ENCODE results near the gene GZMA.
"Not testable (repeated sequence)": the region's sequence is repeated elsewhere in the genome, so short reads cannot be mapped to it uniquely, and the experiment has no call there.

The GZMA gene

GRCh38 chr5:55104946-55105701 is 2.7 kb downstream of the GZMA start:
- POLR2A ChIA-PET, result interaction anchor here (0.7 kb wide), 1 partner anchor 38 kb away, joined by 3 read pairs; no protein-coding TSS in a partner anchor
- Histone ChIP-seq H3K4me3 (ENCODE audit: control insufficient read depth in 1 of 7, extremely low read depth in 1 of 7, insufficient read depth in 4 of 7, low read depth in 2 of 7, low read length in 6 of 7) (peak overlapping the region in 2 of 7 experiments; percentile 18 to 51), H3K4me1 (ENCODE audit: control extremely low read depth in 1 of 4, control insufficient read depth in 4 of 4, insufficient read depth in 4 of 4, low read length in 3 of 4) (peaks cover 25 to 37% (median 33%) of the 10 kb centered on the region in 4 experiments), H3K27ac (ENCODE audit: insufficient read depth in 1 of 2, low read depth in 1 of 2, low read length in 2 of 2, poor library complexity in 1 of 2, severe bottlenecking in 2 of 2) (no peak overlapping the region), H3K27me3 (replicated peaks in 2 of 5; ENCODE audit: control insufficient read depth in 4 of 5, insufficient read depth in 5 of 5, low read length in 4 of 5) (no peaks in the 10 kb centered on the region), H3K36me3 (ENCODE audit: control insufficient read depth in 4 of 4, insufficient read depth in 4 of 4, low read length in 3 of 4) (no peaks in the 10 kb centered on the region), H3K9me3 (ENCODE audit: control extremely low read depth in 1 of 5, control insufficient read depth in 4 of 5, insufficient read depth in 2 of 5, low read depth in 1 of 5, low read length in 4 of 5) (peaks cover 0 to 1% (median 0%) of the 10 kb centered on the region in 5 experiments)
- peak; percentile 40 to 73 (median 55) for DNase-seq
- CTCF ChIA-PET, result interaction anchor here (0.7 to 1.6 kb wide), 3 partner anchors 9 to 161 kb away, joined by 3 to 4 read pairs (median 4); no protein-coding TSS in a partner anchor
- 38% methylated on average over 2 of the region's 5 CpGs for WGBS (ENCODE audit: insufficient coverage)

DNA sequence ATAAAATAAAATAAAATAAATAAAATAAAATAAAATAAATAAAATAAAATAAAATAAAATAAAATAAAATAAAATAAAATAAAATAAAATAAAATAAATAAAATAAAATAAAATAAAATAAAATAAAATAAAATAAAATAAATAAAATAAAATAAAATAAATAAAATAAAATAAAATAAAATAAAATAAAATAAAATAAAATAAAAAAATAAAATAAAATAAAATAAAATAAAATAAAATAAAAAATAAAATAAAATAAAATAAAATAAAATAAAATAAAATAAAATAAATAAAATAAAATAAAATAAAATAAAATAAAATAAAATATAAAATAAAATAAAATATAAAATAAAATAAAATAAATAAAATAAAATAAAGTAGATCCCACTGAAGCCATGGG is 3.5 kb downstream of the GZMA start:
- POLR2A ChIA-PET; DNase-seq; H3K9me3 ChIP-seq (ENCODE audit: control extremely low read depth in 1 of 5, control insufficient read depth in 4 of 5, insufficient read depth in 2 of 5, low read depth in 1 of 5, low read length in 4 of 5); CTCF ChIA-PET; H3K27ac ChIP-seq (ENCODE audit: insufficient read depth in 1 of 2, low read depth in 1 of 2, low read length in 2 of 2, poor library complexity in 1 of 2, severe bottlenecking in 2 of 2); H3K27me3 ChIP-seq (replicated peaks in 2 of 5; ENCODE audit: control insufficient read depth in 4 of 5, insufficient read depth in 5 of 5, low read length in 4 of 5); H3K4me3 ChIP-seq (ENCODE audit: control insufficient read depth in 1 of 7, extremely low read depth in 1 of 7, insufficient read depth in 4 of 7, low read depth in 2 of 7, low read length in 6 of 7); H3K36me3 ChIP-seq (ENCODE audit: control insufficient read depth in 4 of 4, insufficient read depth in 4 of 4, low read length in 3 of 4): not testable (repeated sequence)
- H3K4me1 ChIP-seq (ENCODE audit: control extremely low read depth in 1 of 4, control insufficient read depth in 4 of 4, insufficient read depth in 4 of 4, low read length in 3 of 4), result peaks cover 25 to 37% (median 33%) of the 10 kb centered on the region in 4 experiments

- 92% methylated on average over 3 of the region's 3 CpGs for WGBS (ENCODE audit: insufficient coverage)
- Histone ChIP-seq H3K9me3 (ENCODE audit: control extremely low read depth in 1 of 5, control insufficient read depth in 4 of 5, insufficient read depth in 2 of 5, low read depth in 1 of 5, low read length in 4 of 5) (peaks cover 0 to 1% (median 0%) of the 10 kb centered on the region in 5 experiments), H3K4me3 (ENCODE audit: control insufficient read depth in 1 of 7, extremely low read depth in 1 of 7, insufficient read depth in 4 of 7, low read depth in 2 of 7, low read length in 6 of 7) (no peak overlapping the region), H3K4me1 (ENCODE audit: control extremely low read depth in 1 of 4, control insufficient read depth in 4 of 4, insufficient read depth in 4 of 4, low read length in 3 of 4) (peaks cover 11 to 19% (median 17%) of the 10 kb centered on the region in 4 experiments), H3K27ac (ENCODE audit: insufficient read depth in 1 of 2, low read depth in 1 of 2, low read length in 2 of 2, poor library complexity in 1 of 2, severe bottlenecking in 2 of 2) (no peak overlapping the region), H3K36me3 (ENCODE audit: control insufficient read depth in 4 of 4, insufficient read depth in 4 of 4, low read length in 3 of 4) (no peaks in the 10 kb centered on the region), H3K27me3 (replicated peaks in 2 of 5; ENCODE audit: control insufficient read depth in 4 of 5, insufficient read depth in 5 of 5, low read length in 4 of 5) (no peaks in the 10 kb centered on the region)
- POLR2A ChIA-PET, result no interaction called here
- CTCF ChIA-PET, result interaction anchor here (0.7 kb wide), 1 partner anchor 201 kb away, joined by 3 read pairs; no protein-coding TSS in a partner anchor
- DNase-seq, result no peak
These were observed 6.2 kb downstream of the GZMA start for GRCh38 chr5:55108661-55109060.

GRCh38 chr5:55110217-55110616 is 7.8 kb downstream of the GZMA start:
- WGBS (ENCODE audit: insufficient coverage), result 100% methylated on average over 1 of the region's 2 CpGs
- POLR2A ChIA-PET, result no interaction called here
- no peak for DNase-seq
- H3K36me3 ChIP-seq (ENCODE audit: control insufficient read depth in 4 of 4, insufficient read depth in 4 of 4, low read length in 3 of 4), result no peaks in the 10 kb centered on the region
- CTCF ChIA-PET, result no interaction called here
- no peak overlapping the region for H3K27ac ChIP-seq (ENCODE audit: insufficient read depth in 1 of 2, low read depth in 1 of 2, low read length in 2 of 2, poor library complexity in 1 of 2, severe bottlenecking in 2 of 2)
- peaks cover 0 to 3% (median 3%) of the 10 kb centered on the region in 4 experiments for H3K4me1 ChIP-seq (ENCODE audit: control extremely low read depth in 1 of 4, control insufficient read depth in 4 of 4, insufficient read depth in 4 of 4, low read length in 3 of 4)
- H3K4me3 ChIP-seq (ENCODE audit: control insufficient read depth in 1 of 7, extremely low read depth in 1 of 7, insufficient read depth in 4 of 7, low read depth in 2 of 7, low read length in 6 of 7), result no peak overlapping the region
- no peaks in the 10 kb centered on the region for H3K27me3 ChIP-seq (replicated peaks in 2 of 5; ENCODE audit: control insufficient read depth in 4 of 5, insufficient read depth in 5 of 5, low read length in 4 of 5)
- H3K9me3 ChIP-seq (ENCODE audit: control extremely low read depth in 1 of 5, control insufficient read depth in 4 of 5, insufficient read depth in 2 of 5, low read depth in 1 of 5, low read length in 4 of 5), result peaks cover 0 to 1% (median 0%) of the 10 kb centered on the region in 5 experiments

DNA sequence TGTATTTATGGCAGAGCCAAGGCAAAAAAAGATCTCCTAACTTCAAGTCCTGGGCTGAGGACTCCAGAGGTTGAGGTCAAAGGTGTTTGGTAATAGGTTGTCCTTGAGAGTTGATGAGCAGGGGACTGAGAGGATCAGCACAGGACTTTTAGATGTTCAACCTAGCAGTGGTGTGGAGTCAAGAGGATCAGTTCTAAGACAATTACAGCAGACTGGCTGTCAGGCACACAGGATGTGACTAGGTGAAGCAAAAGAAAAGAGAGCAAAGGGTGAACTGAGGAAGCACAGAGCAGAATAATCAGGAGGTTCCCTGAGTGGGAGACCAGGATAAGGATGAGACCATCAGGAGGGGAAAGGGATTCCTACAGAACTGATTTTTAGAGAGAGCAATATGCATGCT is 10.9 kb downstream of the GZMA start:
- ChIA-PET CTCF (interaction anchor here (1.4 kb wide), 1 partner anchor 13 kb away, joined by 3 read pairs; no protein-coding TSS in a partner anchor), POLR2A (no interaction called here)
- H3K9me3 ChIP-seq (ENCODE audit: control extremely low read depth in 1 of 5, control insufficient read depth in 4 of 5, insufficient read depth in 2 of 5, low read depth in 1 of 5, low read length in 4 of 5), result no peaks in the 10 kb centered on the region
- H3K4me3 ChIP-seq (ENCODE audit: control insufficient read depth in 1 of 7, extremely low read depth in 1 of 7, insufficient read depth in 4 of 7, low read depth in 2 of 7, low read length in 6 of 7), result no peak overlapping the region
- H3K27ac ChIP-seq (ENCODE audit: insufficient read depth in 1 of 2, low read depth in 1 of 2, low read length in 2 of 2, poor library complexity in 1 of 2, severe bottlenecking in 2 of 2), result no peak overlapping the region
- H3K36me3 ChIP-seq (ENCODE audit: control insufficient read depth in 4 of 4, insufficient read depth in 4 of 4, low read length in 3 of 4), result no peaks in the 10 kb centered on the region
- DNase-seq, result no peak
- H3K27me3 ChIP-seq (replicated peaks in 2 of 5; ENCODE audit: control insufficient read depth in 4 of 5, insufficient read depth in 5 of 5, low read length in 4 of 5), result no peaks in the 10 kb centered on the region
- H3K4me1 ChIP-seq (ENCODE audit: control extremely low read depth in 1 of 4, control insufficient read depth in 4 of 4, insufficient read depth in 4 of 4, low read length in 3 of 4), result no peaks in the 10 kb centered on the region

DNA sequence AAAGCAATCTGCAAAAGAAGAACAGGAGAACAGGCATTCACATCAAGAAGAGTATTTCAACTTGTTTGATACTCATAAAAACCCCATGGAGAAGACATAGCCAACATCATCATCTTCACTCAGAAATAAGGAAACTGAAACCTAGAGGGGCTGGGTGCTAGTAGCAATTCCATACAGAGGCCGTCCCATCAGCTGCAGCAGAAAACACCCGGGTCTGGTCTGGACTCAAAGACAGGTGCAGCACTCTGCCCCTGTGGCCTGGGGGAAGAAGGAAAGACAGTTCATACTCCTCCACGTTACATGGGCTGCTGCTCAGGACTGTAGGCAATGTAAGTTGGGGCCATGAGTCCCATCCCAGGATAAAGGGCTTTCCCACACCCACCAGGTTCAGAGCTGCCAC is 11.6 kb downstream of the GZMA start:
- CTCF ChIA-PET, result interaction anchor here (1.4 kb wide), 1 partner anchor 12 kb away, joined by 3 read pairs; no protein-coding TSS in a partner anchor
- WGBS (ENCODE audit: insufficient coverage), result 96% methylated on average over 3 of the region's 3 CpGs

GRCh38 chr5:55123365-55123764 is 20.9 kb downstream of the GZMA start:
- DNase-seq, result no peak
- CTCF ChIA-PET, result interaction anchor here (1.5 kb wide), 1 partner anchor 164 kb away, joined by 3 read pairs; no protein-coding TSS in a partner anchor
- H3K4me1 ChIP-seq (ENCODE audit: control extremely low read depth in 1 of 4, control insufficient read depth in 4 of 4, insufficient read depth in 4 of 4, low read length in 3 of 4), result no peaks in the 10 kb centered on the region
- POLR2A ChIA-PET, result no interaction called here
- no peaks in the 10 kb centered on the region for H3K36me3 ChIP-seq (ENCODE audit: control insufficient read depth in 4 of 4, insufficient read depth in 4 of 4, low read length in 3 of 4)
- no peaks in the 10 kb centered on the region for H3K27me3 ChIP-seq (replicated peaks in 2 of 5; ENCODE audit: control insufficient read depth in 4 of 5, insufficient read depth in 5 of 5, low read length in 4 of 5)
- no peak overlapping the region for H3K4me3 ChIP-seq (ENCODE audit: control insufficient read depth in 1 of 7, extremely low read depth in 1 of 7, insufficient read depth in 4 of 7, low read depth in 2 of 7, low read length in 6 of 7)
- 100% methylated on average over 3 of the region's 3 CpGs for WGBS (ENCODE audit: insufficient coverage)
- H3K27ac ChIP-seq (ENCODE audit: insufficient read depth in 1 of 2, low read depth in 1 of 2, low read length in 2 of 2, poor library complexity in 1 of 2, severe bottlenecking in 2 of 2), result no peak overlapping the region
- peaks cover 0 to 3% (median 0%) of the 10 kb centered on the region in 5 experiments for H3K9me3 ChIP-seq (ENCODE audit: control extremely low read depth in 1 of 5, control insufficient read depth in 4 of 5, insufficient read depth in 2 of 5, low read depth in 1 of 5, low read length in 4 of 5)

More for the DNA sequence above, 11.6 kb downstream of the GZMA start:
- Histone ChIP-seq H3K4me3 (ENCODE audit: control insufficient read depth in 1 of 7, extremely low read depth in 1 of 7, insufficient read depth in 4 of 7, low read depth in 2 of 7, low read length in 6 of 7) (no peak overlapping the region), H3K27ac (ENCODE audit: insufficient read depth in 1 of 2, low read depth in 1 of 2, low read length in 2 of 2, poor library complexity in 1 of 2, severe bottlenecking in 2 of 2) (no peak overlapping the region), H3K9me3 (ENCODE audit: control extremely low read depth in 1 of 5, control insufficient read depth in 4 of 5, insufficient read depth in 2 of 5, low read depth in 1 of 5, low read length in 4 of 5) (no peaks in the 10 kb centered on the region), H3K36me3 (ENCODE audit: control insufficient read depth in 4 of 4, insufficient read depth in 4 of 4, low read length in 3 of 4) (no peaks in the 10 kb centered on the region), H3K4me1 (ENCODE audit: control extremely low read depth in 1 of 4, control insufficient read depth in 4 of 4, insufficient read depth in 4 of 4, low read length in 3 of 4) (no peaks in the 10 kb centered on the region), H3K27me3 (replicated peaks in 2 of 5; ENCODE audit: control insufficient read depth in 4 of 5, insufficient read depth in 5 of 5, low read length in 4 of 5) (no peaks in the 10 kb centered on the region)
- DNase-seq, result no peak
- POLR2A ChIA-PET, result no interaction called here
